Psoas muscle (tissue), 8 donors: ENCODE measurements around the gene AKT3. TPM values are rescaled to one million over a fixed set of nuclear protein-coding genes. Genes with fewer than 3 reads are reported as not detected.
A peak's percentile ranks its signal among the peaks of the same experiment; 100 is the strongest.

Source experiments
- ATAC-seq, 4 donors: fragments of 200-7000 bp; cut with Tn5 transposase; one replicate each; pipeline ENCODE4 v1.9.1; 2020; ENCODE audit warnings: moderate library complexity in 3 of 4, mild to moderate bottlenecking in 2 of 4
- DNase-seq, 2 donors: peaks; one replicate each; pipeline ENCODE4 v3.0.0-alpha.2; 2020
- H3K27ac ChIP-seq: fragments of 200-600 bp; one replicate; pipeline ENCODE4 v1.8.0; 2022
- H3K27me3 ChIP-seq, 3 donors: fragments of 200-600 bp in 1 of 3; one replicate each; pipeline versions ENCODE4 v1.6.1 to v1.8.0; 2013 to 2022; ENCODE audit warnings: low read length in 2 of 3, mild to moderate bottlenecking in 2 of 3, moderate library complexity in 1 of 3; ENCODE audit not compliant: insufficient read depth in 3 of 3
- H3K36me3 ChIP-seq, 2 donors: fragments of 200-600 bp in 1 of 2; one replicate each; pipeline versions ENCODE4 v1.6.1 to v1.8.0; 2013 to 2022; ENCODE audit warnings: low read depth in 1 of 2, mild to moderate bottlenecking in 1 of 2, moderate library complexity in 1 of 2; ENCODE audit not compliant: insufficient read depth in 1 of 2
- H3K4me1 ChIP-seq: fragments of 200-600 bp; one replicate; pipeline ENCODE4 v1.8.0; 2022
- H3K4me3 ChIP-seq: fragments of 200-600 bp; one replicate; pipeline ENCODE4 v1.8.0; 2022; ENCODE audit warnings: mild to moderate bottlenecking
- H3K9me3 ChIP-seq: fragments of 200-600 bp; one replicate; pipeline ENCODE4 v1.8.0; 2022
- WGBS, 3 donors: extraction: QIAGEN DNeasy Blood & Tissue Kit; methylation state at CpG; one replicate each; pipeline versions ENCODE4 v1.1.6 to v1.1.7; 2013; 5-methylcytosine and 5-hydroxymethylcytosine counted together
- intact Hi-C, 2 donors: fragments of 100-400 bp; cut with DNase I; formaldehyde crosslinking; loops; one replicate each; pipeline versions ENCODE4 v1.11.0 to v1.14.2; 2022
- polyA plus RNA-seq, 3 donors: library from polyadenylated mRNA; stranded (reverse); fragments of 200-250 nt; gene quantifications; one replicate each; pipeline ENCODE4 v1.2.3, GENCODE V29; 2013
- total RNA-seq, 4 donors: library from RNA; stranded (reverse); fragmentation: NEBNext Ultra II Directional in 2 of 4; extraction: Animal tissue kit (Norgen Biotek cat#: 25700) in 2 of 4; gene quantifications; one replicate each; pipeline versions ENCODE4 v1.2.1 to v1.2.4, GENCODE V29; 2021 to 2023
- TF ChIP-seq, protein P1 (sequence below): fragments of 200-600 bp; IDR thresholded peaks from one replicate; pipeline ENCODE4 v1.8.0; 2022; ENCODE audit warnings: antibody characterized with exemption
- donor health status: healthy with polysubstance abuse.
- donor health status: DM: no; HTN: no; CAD: no; lungs with moderate emphysema.
- donor health status: Bipolar disorder and iron deficiency.
- donor health status: healthy.
- donor health status: DM: yes; HTN: yes; CAD: no.
- donor health status: DM: no; HTN: no; CAD: no.
- donor health status: DM: no; HTN: no; CAD: no.
- donor health status: DM: yes; HTN: yes; CAD: no.

AKT3 gene
- total and polyA plus RNA-seq, 7 donors = 3.3 to 25.1 (median 9.8) TPM

DNA sequence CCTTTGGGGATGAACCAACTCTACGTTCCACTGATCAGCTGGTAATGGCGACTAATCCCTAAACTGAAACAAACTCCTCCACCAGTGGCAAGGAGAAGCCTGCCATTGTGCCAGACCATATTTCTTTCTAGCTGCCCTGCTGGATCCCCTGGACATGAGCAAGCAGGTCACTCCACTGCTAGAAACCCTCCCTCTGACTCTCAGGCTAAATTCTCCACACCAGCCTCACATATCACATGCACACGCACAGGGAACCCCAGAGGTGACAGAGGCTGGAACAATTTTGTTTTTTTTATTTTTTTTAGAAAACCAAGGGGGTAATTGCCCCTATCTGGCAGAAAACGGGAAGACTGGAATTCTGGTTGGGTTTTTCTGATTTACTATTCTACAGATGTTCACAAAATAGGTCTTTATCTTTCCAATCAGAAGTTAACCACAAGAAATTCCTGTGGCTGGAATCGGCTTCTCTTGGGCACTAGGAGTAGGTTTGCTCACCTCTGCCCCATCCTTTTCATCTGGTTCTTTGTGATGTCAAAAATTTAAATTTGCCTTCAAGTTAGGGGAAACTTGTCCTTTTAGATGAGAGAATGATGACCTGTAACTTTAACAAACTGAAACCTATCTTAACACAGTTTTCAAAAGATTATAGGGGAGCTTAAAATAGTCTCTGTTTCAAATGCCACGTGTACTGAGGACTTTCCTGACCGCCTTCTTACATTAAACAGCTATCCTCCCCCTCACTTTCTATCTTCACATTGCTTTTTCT lies 336.1 kb downstream of the AKT3 start:
- Histone ChIP-seq H3K4me3 (no peak overlapping the region), H3K27me3 (no peaks in the 10 kb centered on the region), H3K27ac (no peak overlapping the region), H3K36me3 (peaks cover 0 to 15% of the 10 kb centered on the region in 2 donors), H3K4me1 (no peaks in the 10 kb centered on the region), H3K9me3 (peaks cover 8% of the 10 kb centered on the region)
- intact Hi-C loops = no loop called here
- ATAC-seq (peak in 3 of 4 donors; percentile 19 to 53 (median 27)), DNase-seq (no peak)
- TF ChIP-seq, protein P1, sequence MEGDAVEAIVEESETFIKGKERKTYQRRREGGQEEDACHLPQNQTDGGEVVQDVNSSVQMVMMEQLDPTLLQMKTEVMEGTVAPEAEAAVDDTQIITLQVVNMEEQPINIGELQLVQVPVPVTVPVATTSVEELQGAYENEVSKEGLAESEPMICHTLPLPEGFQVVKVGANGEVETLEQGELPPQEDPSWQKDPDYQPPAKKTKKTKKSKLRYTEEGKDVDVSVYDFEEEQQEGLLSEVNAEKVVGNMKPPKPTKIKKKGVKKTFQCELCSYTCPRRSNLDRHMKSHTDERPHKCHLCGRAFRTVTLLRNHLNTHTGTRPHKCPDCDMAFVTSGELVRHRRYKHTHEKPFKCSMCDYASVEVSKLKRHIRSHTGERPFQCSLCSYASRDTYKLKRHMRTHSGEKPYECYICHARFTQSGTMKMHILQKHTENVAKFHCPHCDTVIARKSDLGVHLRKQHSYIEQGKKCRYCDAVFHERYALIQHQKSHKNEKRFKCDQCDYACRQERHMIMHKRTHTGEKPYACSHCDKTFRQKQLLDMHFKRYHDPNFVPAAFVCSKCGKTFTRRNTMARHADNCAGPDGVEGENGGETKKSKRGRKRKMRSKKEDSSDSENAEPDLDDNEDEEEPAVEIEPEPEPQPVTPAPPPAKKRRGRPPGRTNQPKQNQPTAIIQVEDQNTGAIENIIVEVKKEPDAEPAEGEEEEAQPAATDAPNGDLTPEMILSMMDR = no peak
- 53 to 64% (median 55%) methylated on average over 7 of the region's 7 CpGs for WGBS, 3 donors

DNA sequence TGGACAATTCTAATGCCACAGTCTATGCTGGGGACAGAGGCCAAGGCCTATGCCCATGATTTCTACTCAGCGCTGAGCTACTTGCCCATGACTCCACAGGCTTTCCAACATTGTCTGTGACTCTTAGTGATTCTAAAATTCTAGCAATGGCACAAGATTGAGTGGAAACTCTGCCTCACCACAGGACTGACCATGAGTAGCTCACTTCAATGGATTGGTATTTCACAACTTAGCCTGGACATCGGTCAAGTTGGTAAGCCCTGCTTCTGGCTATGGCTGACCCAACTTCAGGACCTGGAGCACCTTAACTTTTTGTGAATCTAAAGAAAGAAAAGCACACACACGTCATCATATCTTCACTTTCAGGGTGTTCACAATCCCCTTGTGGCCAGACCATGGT lies 339.1 kb downstream of the AKT3 start:
- Histone ChIP-seq H3K4me1 (no peaks in the 10 kb centered on the region), H3K36me3 (peaks cover 0 to 15% of the 10 kb centered on the region in 2 donors), H3K27me3 (no peaks in the 10 kb centered on the region), H3K9me3 (no peaks in the 10 kb centered on the region), H3K4me3 (no peak overlapping the region), H3K27ac (no peak overlapping the region)
- 92 to 98% (median 94%) methylated on average over 3 of the region's 3 CpGs for WGBS, 3 donors
- intact Hi-C loops = no loop called here
- no peak for ATAC-seq
- no peak for DNase-seq
- TF ChIP-seq, protein P1 = no peak

DNA sequence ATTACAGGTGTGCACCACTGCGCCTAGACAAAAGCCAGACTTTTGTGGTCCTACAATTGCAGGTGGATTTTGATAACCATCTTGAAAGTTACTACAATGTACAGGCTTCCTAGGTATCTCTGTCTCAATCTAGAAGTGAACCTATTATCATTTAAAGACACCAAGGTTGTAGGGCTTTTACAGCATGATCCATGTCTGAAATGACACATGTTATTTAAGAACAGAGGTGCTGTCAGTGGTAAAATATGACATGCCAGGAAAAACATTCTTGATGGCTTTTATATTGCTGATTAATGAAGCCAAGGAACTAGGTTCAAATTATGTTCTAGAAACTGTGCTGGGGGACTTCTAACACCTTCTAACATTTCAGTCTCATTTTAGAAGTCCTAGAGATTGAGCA lies 341.1 kb downstream of the AKT3 start:
- H3K27ac ChIP-seq = no peak overlapping the region
- intact Hi-C loops = no loop called here
- DNase-seq = no peak
- TF ChIP-seq, protein P1 = no peak
- no peaks in the 10 kb centered on the region for H3K4me1 ChIP-seq
- H3K36me3 ChIP-seq = peaks cover 0 to 15% of the 10 kb centered on the region in 2 donors
- 98 to 100% (median 100%) methylated on average over 1 of the region's 1 CpG for WGBS, 3 donors
- no peak for ATAC-seq
- no peaks in the 10 kb centered on the region for H3K9me3 ChIP-seq
- no peak overlapping the region for H3K4me3 ChIP-seq
- no peaks in the 10 kb centered on the region for H3K27me3 ChIP-seq

- no peak overlapping the region for H3K4me3 ChIP-seq
- H3K9me3 ChIP-seq = no peaks in the 10 kb centered on the region
- H3K27me3 ChIP-seq = no peaks in the 10 kb centered on the region
- intact Hi-C loops = no loop called here
- H3K36me3 ChIP-seq = peaks cover 0 to 15% of the 10 kb centered on the region in 2 donors
- DNase-seq (no peak), ATAC-seq (no peak)
- WGBS, 3 donors = 68 to 81% (median 76%) methylated on average over 9 of the region's 9 CpGs
- no peak overlapping the region for H3K27ac ChIP-seq
- TF ChIP-seq, protein P1 = no peak
- H3K4me1 ChIP-seq = no peaks in the 10 kb centered on the region
Measured at GRCh38 chr1:243508303-243508713, 341.7 kb downstream of the AKT3 start.
